Measurements from ENCODE around the gene KIAA0825. TPM values are rescaled to one million over a fixed set of nuclear protein-coding genes. Genes with fewer than 3 reads are reported as not detected.
"Not testable (repeated sequence)": the region's sequence is repeated elsewhere in the genome, so short reads cannot be mapped to it uniquely, and the experiment has no call there.

KIAA0825 gene
- total and polyA plus RNA-seq, 2 experiments from 2014 or later, result 3.0 to 7.0 TPM

GRCh38 chr5:94140300-94140699, 478.1 kb downstream of the KIAA0825 start:
- Histone ChIP-seq H3K4me1 (ENCODE audit: insufficient read depth) (no peaks in the 10 kb centered on the region), H3K4me2 (ENCODE audit: unreplicated experiment) (no peak overlapping the region), H2AFZ (no peak overlapping the region), H3K27ac (no peak overlapping the region), H3K9me2 (ENCODE audit: insufficient read depth) (no peaks in the 10 kb centered on the region), H3K79me2 (ENCODE audit: insufficient read depth) (no peaks in the 10 kb centered on the region), H4K20me1 (ENCODE audit: insufficient read depth) (no peaks in the 10 kb centered on the region), H3K4me3 (no peak overlapping the region), H3K9me3 (ENCODE audit: low read depth) (no peaks in the 10 kb centered on the region), H3F3A (ENCODE audit: insufficient read depth) (no peaks in the 10 kb centered on the region), H3K9ac (no peak overlapping the region), H3K27me3 (replicated peaks; ENCODE audit: insufficient read depth) (0 out of 2 replicates have a peak, but pooled peaks cover 7% of the 10 kb centered on the region), H3K36me3 (ENCODE audit: low read depth) (no peaks in the 10 kb centered on the region)
- TF ChIP-seq EZH2phosphoT487 (IDR thresholded peaks at IDR 0.05; ENCODE audit: insufficient read depth, low read depth), result no peak
- no peak for TF ChIP-seq EZH2 (IDR thresholded peaks at IDR 0.05; ENCODE audit: insufficient read depth, poor library complexity, severe bottlenecking)
- 75 to 84% methylated on average over 2 of the region's 2 CpGs for WGBS, 2 experiments (ENCODE audit: low coverage in 1 of 2, low lambda C conversion rate in 2 of 2, missing lambda C conversion rate in 2 of 2)
- in situ Hi-C loops (cut with MboI), result no loop called here
- DNase-seq, result no peak

GRCh38 chr5:94130077-94130476, 488.3 kb downstream of the KIAA0825 start:
- no peak overlapping the region for H3K4me3 ChIP-seq
- H3F3A ChIP-seq (ENCODE audit: insufficient read depth), result no peaks in the 10 kb centered on the region
- TF ChIP-seq EZH2 (IDR thresholded peaks at IDR 0.05; ENCODE audit: insufficient read depth, poor library complexity, severe bottlenecking) (no peak), EZH2phosphoT487 (IDR thresholded peaks at IDR 0.05; ENCODE audit: insufficient read depth, low read depth) (no peak)
- no peak for DNase-seq
- in situ Hi-C loops (cut with MboI), result no loop called here
- peaks cover 3% of the 10 kb centered on the region for H3K9me3 ChIP-seq (ENCODE audit: low read depth)
- no peaks in the 10 kb centered on the region for H3K36me3 ChIP-seq (ENCODE audit: low read depth)
- no peaks in the 10 kb centered on the region for H3K9me2 ChIP-seq (ENCODE audit: insufficient read depth)
- H4K20me1 ChIP-seq (ENCODE audit: insufficient read depth), result no peaks in the 10 kb centered on the region
- no peaks in the 10 kb centered on the region for H3K27me3 ChIP-seq (replicated peaks; ENCODE audit: insufficient read depth)
- H3K4me2 ChIP-seq (ENCODE audit: unreplicated experiment), result no peak overlapping the region
- no peak overlapping the region for H2AFZ ChIP-seq
- 90 to 97% methylated on average over 1 of the region's 1 CpG for WGBS, 2 experiments (ENCODE audit: low coverage in 1 of 2, low lambda C conversion rate in 2 of 2, missing lambda C conversion rate in 2 of 2)
- H3K9ac ChIP-seq, result no peak overlapping the region
- H3K27ac ChIP-seq, result no peak overlapping the region
- no peaks in the 10 kb centered on the region for H3K4me1 ChIP-seq (ENCODE audit: insufficient read depth)
- H3K79me2 ChIP-seq (ENCODE audit: insufficient read depth), result no peaks in the 10 kb centered on the region

DNA sequence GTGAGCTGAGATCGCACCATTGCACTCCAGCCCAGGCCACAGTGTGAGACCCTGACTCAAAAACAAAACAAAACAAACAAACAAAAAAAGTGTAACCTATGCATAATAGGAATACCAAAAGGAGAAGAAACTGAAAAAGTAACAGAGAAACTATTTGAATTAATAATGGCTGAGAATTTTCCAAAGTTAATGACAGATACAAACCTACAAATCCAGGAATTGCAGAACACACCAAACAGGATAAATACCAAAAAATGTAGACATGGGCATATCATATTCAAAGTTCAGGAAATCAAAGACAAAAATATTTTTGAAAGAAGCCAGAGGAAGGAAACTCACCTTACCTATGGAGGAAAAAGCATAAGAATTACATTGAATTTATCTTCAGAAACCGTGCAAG, 493.3 kb downstream of the KIAA0825 start:
- H3K36me3 ChIP-seq (ENCODE audit: low read depth), result no peaks in the 10 kb centered on the region
- no peak for DNase-seq
- no peak overlapping the region for H2AFZ ChIP-seq
- no peaks in the 10 kb centered on the region for H3K27me3 ChIP-seq (replicated peaks; ENCODE audit: insufficient read depth)
- in situ Hi-C loops (cut with MboI), result no loop called here
- no peaks in the 10 kb centered on the region for H3K4me1 ChIP-seq (ENCODE audit: insufficient read depth)
- no peaks in the 10 kb centered on the region for H4K20me1 ChIP-seq (ENCODE audit: insufficient read depth)
- H3K9me3 ChIP-seq (ENCODE audit: low read depth), result peaks cover 4% of the 10 kb centered on the region
- no peaks in the 10 kb centered on the region for H3F3A ChIP-seq (ENCODE audit: insufficient read depth)
- 25 to 37% methylated on average over 2 of the region's 2 CpGs for WGBS, 2 experiments (ENCODE audit: low coverage in 1 of 2, low lambda C conversion rate in 2 of 2, missing lambda C conversion rate in 2 of 2)
- no peak overlapping the region for H3K9ac ChIP-seq
- no peaks in the 10 kb centered on the region for H3K9me2 ChIP-seq (ENCODE audit: insufficient read depth)
- no peaks in the 10 kb centered on the region for H3K79me2 ChIP-seq (ENCODE audit: insufficient read depth)
- no peak overlapping the region for H3K4me2 ChIP-seq (ENCODE audit: unreplicated experiment)
- TF ChIP-seq EZH2 (IDR thresholded peaks at IDR 0.05; ENCODE audit: insufficient read depth, poor library complexity, severe bottlenecking) (no peak), EZH2phosphoT487 (IDR thresholded peaks at IDR 0.05; ENCODE audit: insufficient read depth, low read depth) (no peak)
- no peak overlapping the region for H3K4me3 ChIP-seq
- no peak overlapping the region for H3K27ac ChIP-seq

GRCh38 chr5:94116317-94116716, 502.1 kb downstream of the KIAA0825 start:
- WGBS, 2 experiments (ENCODE audit: low coverage in 1 of 2, low lambda C conversion rate in 2 of 2, missing lambda C conversion rate in 2 of 2), result 46 to 70% methylated on average over 2 of the region's 2 CpGs
- in situ Hi-C loops (cut with MboI), result not testable (repeated sequence)

DNA sequence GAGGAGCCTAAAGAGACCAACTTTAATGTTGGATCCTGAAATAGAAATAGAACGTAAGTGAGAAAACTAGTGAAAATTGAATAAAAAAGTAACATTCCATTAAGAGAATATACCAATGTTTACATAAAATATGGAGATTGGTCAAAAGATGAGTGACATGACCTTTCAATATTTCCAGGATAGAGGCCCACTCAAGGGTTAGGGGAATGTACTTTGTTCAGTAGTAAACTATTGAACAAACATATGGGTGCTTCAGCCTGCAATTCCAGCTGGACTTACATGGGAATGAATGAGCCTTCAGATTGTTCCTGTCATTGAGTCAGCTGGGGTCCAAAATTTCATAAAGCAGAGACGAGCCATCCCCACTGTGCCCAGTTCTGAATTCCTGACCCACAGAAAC, 505.3 kb downstream of the KIAA0825 start:
- H3F3A ChIP-seq (ENCODE audit: insufficient read depth), result no peaks in the 10 kb centered on the region
- H3K9me2 ChIP-seq (ENCODE audit: insufficient read depth), result no peaks in the 10 kb centered on the region
- no peak overlapping the region for H3K27ac ChIP-seq
- no peaks in the 10 kb centered on the region for H3K27me3 ChIP-seq (replicated peaks; ENCODE audit: insufficient read depth)
- H4K20me1 ChIP-seq (ENCODE audit: insufficient read depth), result no peaks in the 10 kb centered on the region
- DNase-seq, result no peak
- 92 to 97% methylated on average over 2 of the region's 2 CpGs for WGBS, 2 experiments (ENCODE audit: low coverage in 1 of 2, low lambda C conversion rate in 2 of 2, missing lambda C conversion rate in 2 of 2)
- peaks cover 9% of the 10 kb centered on the region for H3K4me1 ChIP-seq (ENCODE audit: insufficient read depth)
- no peak overlapping the region for H3K4me2 ChIP-seq (ENCODE audit: unreplicated experiment)
- no peak overlapping the region for H3K4me3 ChIP-seq
- in situ Hi-C loops (cut with MboI), result no loop called here
- H3K36me3 ChIP-seq (ENCODE audit: low read depth), result no peaks in the 10 kb centered on the region; the same call in 1 of the 2 replicates
- no peak overlapping the region for H3K9ac ChIP-seq
- H3K9me3 ChIP-seq (ENCODE audit: low read depth), result no peaks in the 10 kb centered on the region
- peak overlapping the region; percentile 96; the same call in 1 of the 2 replicates for H2AFZ ChIP-seq
- H3K79me2 ChIP-seq (ENCODE audit: insufficient read depth), result peaks cover 31% of the 10 kb centered on the region
- TF ChIP-seq EZH2 (IDR thresholded peaks at IDR 0.05; ENCODE audit: insufficient read depth, poor library complexity, severe bottlenecking), result no peak
- no peak for TF ChIP-seq EZH2phosphoT487 (IDR thresholded peaks at IDR 0.05; ENCODE audit: insufficient read depth, low read depth)

More at GRCh38 chr5:94116317-94116716, 502.1 kb downstream of the KIAA0825 start:
- H3F3A ChIP-seq (ENCODE audit: insufficient read depth); H3K36me3 ChIP-seq (ENCODE audit: low read depth); DNase-seq; H3K79me2 ChIP-seq (ENCODE audit: insufficient read depth); H4K20me1 ChIP-seq (ENCODE audit: insufficient read depth); H3K4me1 ChIP-seq (ENCODE audit: insufficient read depth); H3K4me3 ChIP-seq; H3K4me2 ChIP-seq (ENCODE audit: unreplicated experiment); H3K9me2 ChIP-seq (ENCODE audit: insufficient read depth); H3K27me3 ChIP-seq (replicated peaks; ENCODE audit: insufficient read depth); H3K9me3 ChIP-seq (ENCODE audit: low read depth); H2AFZ ChIP-seq; H3K27ac ChIP-seq; H3K9ac ChIP-seq: not testable (repeated sequence)
